Posterior vena cava (tissue), 2 donors: Measurements from ENCODE around the gene ZNF503. TPM values are rescaled to one million over a fixed set of nuclear protein-coding genes. Genes with fewer than 3 reads are reported as not detected.
A peak's percentile ranks its signal among the peaks of the same experiment; 100 is the strongest.

Experiments
- DNase-seq: peaks from one replicate; pipeline ENCODE4 v3.0.0-alpha.2; 2020; ENCODE audit warnings: low spot score
- intact Hi-C, 2 donors: fragments of 100-400 bp; cut with DNase I; formaldehyde crosslinking; loops; one replicate each; pipeline versions ENCODE4 v1.14.1 to v1.14.2; 2022 to 2023
- long read RNA-seq, 2 donors: library from polyadenylated mRNA; unstranded; transcript quantifications; one replicate each; pipeline ENCODE4 v2.0.0, GENCODE V29; 2020 to 2021
- total RNA-seq, 2 donors: library from RNA; stranded (reverse); fragmentation: NEBNext Ultra II Directional; extraction: Animal tissue kit (Norgen Biotek cat#: 25700); gene quantifications; one replicate each; pipeline ENCODE4 v1.2.1, GENCODE V29; 2021
- donor health status: DM: yes; HTN: yes; CAD: no.
- donor health status: DM: yes; HTN: yes; CAD: no.

ZNF503 gene
- 10 to 100 TPM; 27.9 to 36.0 TPM for total RNA-seq
- long read RNA-seq, donor 1, partial matches to known transcripts: 0 of 20 reads
- long read RNA-seq, donor 1, other reads (novel, unspliced or antisense): 18 of 20 reads
- long read RNA-seq, donor 2, partial matches to known transcripts: 0 of 11 reads
- long read RNA-seq, donor 2, other reads (novel, unspliced or antisense): 11 of 11 reads

GRCh38 chr10:75401569-75402485 is at the start of gene ZNF503:
Gene ZNF503, minus strand, starts transcription at chr10:75401764. Its CDS starts 345 bp downstream, at chr10:75401419.
- intact Hi-C loops: loop anchor here (2.0 to 10.0 kb wide), 6 partner anchors 253 to 903 kb away; no protein-coding TSS in a partner anchor
- DNase-seq: peak; percentile 99

- no peak for DNase-seq
- intact Hi-C loops: no loop called here
Observed at GRCh38 chr10:75450644-75451640, 49.4 kb upstream of the ZNF503 start.

- intact Hi-C loops: no loop called here
Observed at GRCh38 chr10:75450075-75450445, 48.5 kb upstream of the ZNF503 start.

GRCh38 chr10:75449382-75450074 is 48.0 kb upstream of the ZNF503 start:
- DNase-seq: no peak
- intact Hi-C loops: no loop called here

More at GRCh38 chr10:75450075-75450445, 48.5 kb upstream of the ZNF503 start:
- DNase-seq: no peak

GRCh38 chr10:75448166-75448565 is 46.6 kb upstream of the ZNF503 start:
- intact Hi-C loops: no loop called here
- no peak for DNase-seq

GRCh38 chr10:75446508-75446907 is 44.9 kb upstream of the ZNF503 start:
- intact Hi-C loops: no loop called here
- no peak for DNase-seq

GRCh38 chr10:75444781-75445386 is 43.3 kb upstream of the ZNF503 start:
- intact Hi-C loops: no loop called here
- no peak for DNase-seq

- intact Hi-C loops: no loop called here
- no peak for DNase-seq
Observed at GRCh38 chr10:75443362-75443761, 41.8 kb upstream of the ZNF503 start.

- DNase-seq: no peak
Observed at GRCh38 chr10:75441682-75442081, 40.1 kb upstream of the ZNF503 start.

GRCh38 chr10:75441196-75441595 is 39.6 kb upstream of the ZNF503 start:
- intact Hi-C loops: no loop called here
- no peak for DNase-seq

More at GRCh38 chr10:75441682-75442081, 40.1 kb upstream of the ZNF503 start:
- intact Hi-C loops: no loop called here

GRCh38 chr10:75440271-75440793 is 38.8 kb upstream of the ZNF503 start:
- intact Hi-C loops: no loop called here
- DNase-seq: no peak

- DNase-seq: no peak
- intact Hi-C loops: no loop called here
Observed at GRCh38 chr10:75439811-75440210, 38.2 kb upstream of the ZNF503 start.

GRCh38 chr10:75438275-75438674 is 36.7 kb upstream of the ZNF503 start:
- no peak for DNase-seq
- intact Hi-C loops: no loop called here

GRCh38 chr10:75437693-75438092 is 36.1 kb upstream of the ZNF503 start:
- DNase-seq: no peak
- intact Hi-C loops: no loop called here

GRCh38 chr10:75436896-75437295 is 35.3 kb upstream of the ZNF503 start:
- intact Hi-C loops: no loop called here
- DNase-seq: no peak

GRCh38 chr10:75435291-75435690 is 33.7 kb upstream of the ZNF503 start:
- DNase-seq: no peak
- intact Hi-C loops: no loop called here

- intact Hi-C loops: no loop called here
- DNase-seq: no peak
Observed at GRCh38 chr10:75434291-75434690, 32.7 kb upstream of the ZNF503 start.

GRCh38 chr10:75433216-75433615 is 31.7 kb upstream of the ZNF503 start:
- intact Hi-C loops: no loop called here
- DNase-seq: no peak
